Measurements from ENCODE around the gene NALCN. TPM values are rescaled to one million over a fixed set of nuclear protein-coding genes. Genes with fewer than 3 reads are reported as not detected.

Gene NALCN
- total RNA-seq, 2 donors from 2014 or later = 0.11 TPM; not detected in 1

GRCh38 chr13:101301053-101301452 lies 115.3 kb downstream of the NALCN start:
- H3K9me3 ChIP-seq (ENCODE audit: control insufficient read depth, low read length) = no peaks in the 10 kb centered on the region
- Mint-ChIP-seq H3K4me1 (no peaks in the 10 kb centered on the region), H3K36me3 (ENCODE audit: low read depth) (no peaks in the 10 kb centered on the region), H3K4me3 (no peak overlapping the region), H3K27ac (no peak overlapping the region), H3K27me3 (ENCODE audit: insufficient read depth) (no peaks in the 10 kb centered on the region), H3K9me3 (no peaks in the 10 kb centered on the region)
- no peak overlapping the region for H3K27ac ChIP-seq (ENCODE audit: low read depth, low read length)
- no peaks in the 10 kb centered on the region for H3K36me3 ChIP-seq (ENCODE audit: control insufficient read depth, insufficient read depth, low read length)
- peak; percentile 21 for TF ChIP-seq CTCF (conservative IDR thresholded peaks at IDR 0.05)
- no peak overlapping the region for H3K9ac ChIP-seq (ENCODE audit: extremely low read depth, low read length, poor library complexity, severe bottlenecking)
- 93 to 97% methylated on average over 6 to 8 of the region's 8 CpGs for WGBS, 2 experiments (ENCODE audit: insufficient coverage in 1 of 2, insufficient read length in 1 of 2)
- peak; percentile 57 for DNase-seq
- H3K4me1 ChIP-seq (ENCODE audit: control insufficient read depth, insufficient read depth, low read length) = no peaks in the 10 kb centered on the region
- no peak overlapping the region for H3K4me3 ChIP-seq (ENCODE audit: low read length)
- no peaks in the 10 kb centered on the region for H3K27me3 ChIP-seq (ENCODE audit: control insufficient read depth, insufficient read depth, low read length, poor library complexity, severe bottlenecking)

DNA sequence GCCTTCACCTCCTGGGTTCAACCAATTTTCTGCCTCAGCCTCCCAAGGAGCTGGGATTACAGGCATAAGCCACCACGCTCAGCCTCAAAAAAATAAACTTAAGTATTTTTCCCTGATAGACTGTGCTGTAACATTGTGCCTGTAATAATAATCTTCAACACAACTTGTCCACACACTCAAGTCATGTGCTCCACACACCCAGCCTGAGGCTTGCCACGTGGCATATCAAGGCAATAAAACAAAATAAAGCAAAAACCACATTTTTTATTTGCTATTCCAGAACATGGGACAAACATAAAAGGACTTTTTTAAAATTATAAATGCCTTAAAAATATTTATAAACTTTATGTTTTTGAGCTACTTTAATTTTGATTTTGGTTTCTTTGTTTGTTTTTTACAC lies 115.8 kb downstream of the NALCN start:
- Mint-ChIP-seq H3K9me3 (no peaks in the 10 kb centered on the region), H3K27ac (no peak overlapping the region), H3K27me3 (ENCODE audit: insufficient read depth) (no peaks in the 10 kb centered on the region), H3K4me3 (no peak overlapping the region), H3K4me1 (no peaks in the 10 kb centered on the region), H3K36me3 (ENCODE audit: low read depth) (no peaks in the 10 kb centered on the region)
- no peak for DNase-seq
- 100% methylated on average over 1 to 2 of the region's 2 CpGs for WGBS, 2 experiments (ENCODE audit: insufficient coverage in 1 of 2, insufficient read length in 1 of 2)
- H3K27me3 ChIP-seq (ENCODE audit: control insufficient read depth, insufficient read depth, low read length, poor library complexity, severe bottlenecking) = no peaks in the 10 kb centered on the region
- H3K27ac ChIP-seq (ENCODE audit: low read depth, low read length) = no peak overlapping the region
- H3K9me3 ChIP-seq (ENCODE audit: control insufficient read depth, low read length) = no peaks in the 10 kb centered on the region
- TF ChIP-seq CTCF (conservative IDR thresholded peaks at IDR 0.05) = no peak
- no peaks in the 10 kb centered on the region for H3K4me1 ChIP-seq (ENCODE audit: control insufficient read depth, insufficient read depth, low read length)
- no peaks in the 10 kb centered on the region for H3K36me3 ChIP-seq (ENCODE audit: control insufficient read depth, insufficient read depth, low read length)
- H3K9ac ChIP-seq (ENCODE audit: extremely low read depth, low read length, poor library complexity, severe bottlenecking) = no peak overlapping the region
- H3K4me3 ChIP-seq (ENCODE audit: low read length) = no peak overlapping the region

DNA sequence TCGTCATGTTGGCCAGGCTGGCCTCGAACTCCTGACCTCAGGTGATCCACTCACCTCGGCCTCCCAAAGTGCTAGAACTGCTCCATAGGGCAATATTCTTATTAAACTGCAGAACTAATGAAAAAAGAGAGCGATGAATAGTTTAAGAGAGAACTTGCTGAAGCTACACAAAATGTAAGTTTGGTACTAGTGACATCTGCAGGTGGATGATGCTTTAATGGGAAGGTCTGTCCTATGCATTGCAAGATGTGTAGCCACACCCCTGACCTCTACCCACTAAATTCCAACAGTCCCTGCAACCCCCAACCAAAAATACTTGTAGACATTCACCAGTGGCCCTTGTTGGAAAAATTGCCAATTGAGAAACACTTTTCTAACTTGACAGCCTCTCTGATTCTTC lies 117.8 kb downstream of the NALCN start:
- Mint-ChIP-seq H3K4me1 (no peaks in the 10 kb centered on the region), H3K27ac (no peak overlapping the region), H3K36me3 (ENCODE audit: low read depth) (no peaks in the 10 kb centered on the region), H3K9me3 (no peaks in the 10 kb centered on the region), H3K27me3 (ENCODE audit: insufficient read depth) (no peaks in the 10 kb centered on the region), H3K4me3 (no peak overlapping the region)
- H3K4me1 ChIP-seq (ENCODE audit: control insufficient read depth, insufficient read depth, low read length) = no peaks in the 10 kb centered on the region
- H3K4me3 ChIP-seq (ENCODE audit: low read length) = no peak overlapping the region
- no peak overlapping the region for H3K27ac ChIP-seq (ENCODE audit: low read depth, low read length)
- DNase-seq = no peak
- WGBS, 2 experiments (ENCODE audit: insufficient coverage in 1 of 2, insufficient read length in 1 of 2) = 94 to 96% methylated on average over 4 of the region's 4 CpGs
- H3K9me3 ChIP-seq (ENCODE audit: control insufficient read depth, low read length) = no peaks in the 10 kb centered on the region
- H3K27me3 ChIP-seq (ENCODE audit: control insufficient read depth, insufficient read depth, low read length, poor library complexity, severe bottlenecking) = no peaks in the 10 kb centered on the region
- H3K9ac ChIP-seq (ENCODE audit: extremely low read depth, low read length, poor library complexity, severe bottlenecking) = no peak overlapping the region
- H3K36me3 ChIP-seq (ENCODE audit: control insufficient read depth, insufficient read depth, low read length) = no peaks in the 10 kb centered on the region
- no peak for TF ChIP-seq CTCF (conservative IDR thresholded peaks at IDR 0.05)
